Glomerular visceral epithelial cell (primary cell): ENCODE data around the gene DHODH.

Experiments
- DNase-seq: peaks from one replicate; pipeline ENCODE4 v3.0.0-alpha.2; 2016; ENCODE audit errors: extremely low spot score

Gene DHODH

DNA sequence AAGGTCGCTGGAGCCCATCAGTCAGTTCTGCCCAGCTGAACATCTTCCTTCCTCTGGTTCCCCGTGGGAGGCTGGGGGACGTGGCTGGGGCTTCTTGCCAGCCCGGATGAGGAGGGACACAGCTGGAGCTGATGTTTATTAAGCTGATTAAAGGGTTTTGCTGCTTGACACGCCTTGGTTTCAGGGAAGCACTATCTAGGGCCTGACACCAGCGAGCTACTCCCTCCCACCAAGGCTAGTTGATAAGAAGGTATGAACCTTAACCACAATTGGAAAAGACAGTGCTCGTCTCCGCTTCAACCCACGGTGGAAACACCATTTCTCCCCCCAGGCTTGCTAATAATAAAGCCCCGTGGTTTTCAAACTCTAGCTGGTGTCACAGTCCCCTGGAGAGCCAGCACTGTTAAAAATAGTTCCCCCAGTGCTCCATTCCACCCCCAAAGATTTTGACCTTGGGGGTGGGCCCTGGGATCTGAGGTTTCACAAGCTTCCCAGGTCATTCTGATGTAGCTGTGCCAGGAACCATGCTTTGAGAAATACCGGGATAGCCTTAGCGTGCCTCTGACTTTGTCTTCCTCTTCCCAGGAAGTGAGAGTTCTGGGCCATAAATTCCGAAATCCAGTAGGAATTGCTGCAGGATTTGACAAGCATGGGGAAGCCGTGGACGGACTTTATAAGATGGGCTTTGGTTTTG lies 5.5 kb downstream of the DHODH start:
- no peak for DNase-seq

DNA sequence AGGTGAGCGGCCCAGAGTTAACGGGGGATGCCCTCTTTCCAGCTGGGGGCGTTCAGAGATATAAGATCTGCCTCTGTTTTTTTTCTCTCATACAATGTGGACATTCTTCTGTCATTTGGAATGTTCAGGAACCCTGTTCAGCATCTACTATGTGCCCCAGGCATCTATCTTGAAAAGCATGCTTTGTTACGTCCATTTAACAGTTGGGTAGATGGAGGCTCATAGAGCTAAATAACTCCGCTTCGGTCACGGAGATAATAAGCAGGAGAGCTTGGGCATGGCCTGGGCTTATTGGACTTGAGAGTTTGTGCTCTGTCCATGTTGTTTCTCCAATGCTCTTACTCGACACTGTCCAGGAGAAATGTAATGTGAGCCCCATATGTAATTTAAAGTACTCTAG lies 6.1 kb downstream of the DHODH start:
- no peak for DNase-seq

DNA sequence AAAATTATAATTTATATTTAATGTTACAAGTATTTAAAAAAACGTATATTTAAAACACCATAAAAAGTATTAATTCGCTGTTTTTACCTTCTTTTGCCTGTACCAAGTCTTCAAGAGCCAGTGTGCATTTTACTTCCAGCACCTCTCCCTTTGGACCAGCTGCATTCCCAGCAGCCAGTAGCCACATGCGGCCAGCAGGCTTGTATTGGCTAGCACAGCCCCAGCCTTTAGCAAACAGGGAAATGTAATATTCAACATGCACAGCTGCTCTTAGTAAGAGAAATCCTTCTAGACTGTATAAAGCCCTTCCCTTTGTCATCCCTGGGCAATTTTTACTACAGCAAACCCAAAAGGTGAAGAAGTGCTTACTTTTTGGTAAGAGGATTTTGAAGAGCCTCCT lies 6.6 kb downstream of the DHODH start:
- no peak for DNase-seq

DNA sequence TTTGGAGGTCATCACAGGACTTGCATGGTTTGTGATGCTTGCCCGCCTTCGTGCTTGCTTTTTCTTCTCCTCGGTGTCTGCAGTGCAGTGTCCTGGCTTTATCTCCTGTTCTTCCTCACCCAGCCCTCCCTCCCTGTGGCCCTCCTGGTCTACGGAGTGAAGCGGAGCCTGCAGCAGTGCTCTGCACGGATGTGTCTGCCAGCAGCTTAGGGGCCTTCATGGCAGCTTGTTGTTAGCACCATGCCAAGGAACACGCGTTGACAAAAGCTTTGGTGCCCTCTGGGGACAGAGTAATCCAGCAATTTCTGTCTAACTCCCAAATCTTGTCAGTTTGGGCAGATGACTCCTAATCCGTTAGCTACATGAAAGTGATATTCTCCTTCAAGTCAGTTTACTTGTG lies 9.9 kb downstream of the DHODH start:
- DNase-seq, result no peak

DNA sequence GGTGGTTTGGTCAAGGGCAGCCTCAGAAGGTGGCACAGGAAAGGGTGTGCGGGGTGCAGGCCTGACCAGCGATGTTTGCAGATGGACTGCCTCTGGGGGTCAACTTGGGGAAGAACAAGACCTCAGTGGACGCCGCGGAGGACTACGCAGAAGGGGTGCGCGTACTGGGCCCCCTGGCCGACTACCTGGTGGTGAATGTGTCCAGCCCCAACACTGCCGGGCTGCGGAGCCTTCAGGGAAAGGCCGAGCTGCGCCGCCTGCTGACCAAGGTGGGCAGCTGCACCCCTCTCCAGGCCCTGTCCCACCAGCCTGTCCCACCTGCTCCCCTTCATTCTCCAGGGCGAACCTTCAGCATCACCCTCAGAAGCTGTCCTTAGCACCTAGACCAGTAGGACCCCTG lies 12.5 kb downstream of the DHODH start:
- DNase-seq, result no peak

DNA sequence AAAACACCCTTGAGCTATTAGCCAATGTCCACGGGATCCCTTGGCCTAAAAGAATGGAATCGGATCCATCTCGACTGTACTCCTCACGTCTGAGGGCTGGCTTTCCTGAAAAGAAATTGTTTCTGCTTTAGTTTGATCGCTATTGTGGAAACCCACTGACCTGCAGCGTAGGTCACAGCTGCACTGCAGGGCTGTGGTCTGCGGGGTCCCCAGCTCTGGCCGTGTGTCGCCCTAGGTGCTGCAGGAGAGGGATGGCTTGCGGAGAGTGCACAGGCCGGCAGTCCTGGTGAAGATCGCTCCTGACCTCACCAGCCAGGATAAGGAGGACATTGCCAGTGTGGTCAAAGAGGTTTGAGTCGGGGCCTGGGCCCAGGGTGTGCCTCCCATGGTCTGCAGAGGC lies 13.6 kb downstream of the DHODH start:
- no peak for DNase-seq

DNA sequence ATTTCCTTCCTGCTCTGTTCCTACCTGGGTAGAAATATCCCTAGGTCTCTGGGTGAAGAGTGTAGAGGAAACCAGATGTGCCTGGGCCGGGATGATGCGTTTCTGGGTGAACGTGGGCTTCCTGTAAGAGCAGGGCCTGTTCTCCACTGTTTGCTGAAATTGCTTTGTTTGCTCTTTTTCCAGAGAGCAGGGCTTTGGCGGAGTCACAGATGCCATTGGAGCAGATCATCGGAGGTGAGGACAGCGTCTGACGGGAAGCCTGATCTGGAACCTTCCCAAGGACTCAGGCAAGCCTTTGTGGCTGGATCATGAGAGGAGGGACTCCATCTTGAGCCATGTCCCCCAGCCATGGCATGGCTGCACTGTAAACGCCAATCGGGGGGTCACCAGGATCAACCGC lies 15.4 kb downstream of the DHODH start:
- DNase-seq, result no peak

DNA sequence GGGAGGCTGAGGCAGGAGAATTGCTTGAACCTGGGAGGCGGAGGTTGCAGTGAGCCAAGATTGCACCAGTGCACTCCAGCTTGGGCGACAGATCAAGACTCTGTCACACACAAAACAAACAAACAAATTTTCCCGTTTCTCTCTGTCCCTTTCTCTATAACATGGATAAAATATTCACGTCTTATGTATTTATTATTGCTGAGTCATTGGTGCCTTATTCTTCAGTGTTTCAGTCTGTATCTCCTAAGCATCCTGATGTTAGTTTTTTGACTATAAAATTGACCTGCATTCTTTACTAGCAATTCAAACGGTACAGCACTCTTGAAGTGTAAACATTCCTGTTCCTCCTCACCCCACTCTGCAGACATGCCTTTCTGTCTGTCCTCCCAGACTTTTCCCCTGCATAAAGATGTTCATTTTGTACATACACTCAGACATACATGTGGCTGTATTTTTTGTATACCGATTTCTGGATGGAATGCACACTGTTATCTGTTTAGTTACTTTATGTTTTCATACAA lies 16.4 kb downstream of the DHODH start:
- no peak for DNase-seq

DNA sequence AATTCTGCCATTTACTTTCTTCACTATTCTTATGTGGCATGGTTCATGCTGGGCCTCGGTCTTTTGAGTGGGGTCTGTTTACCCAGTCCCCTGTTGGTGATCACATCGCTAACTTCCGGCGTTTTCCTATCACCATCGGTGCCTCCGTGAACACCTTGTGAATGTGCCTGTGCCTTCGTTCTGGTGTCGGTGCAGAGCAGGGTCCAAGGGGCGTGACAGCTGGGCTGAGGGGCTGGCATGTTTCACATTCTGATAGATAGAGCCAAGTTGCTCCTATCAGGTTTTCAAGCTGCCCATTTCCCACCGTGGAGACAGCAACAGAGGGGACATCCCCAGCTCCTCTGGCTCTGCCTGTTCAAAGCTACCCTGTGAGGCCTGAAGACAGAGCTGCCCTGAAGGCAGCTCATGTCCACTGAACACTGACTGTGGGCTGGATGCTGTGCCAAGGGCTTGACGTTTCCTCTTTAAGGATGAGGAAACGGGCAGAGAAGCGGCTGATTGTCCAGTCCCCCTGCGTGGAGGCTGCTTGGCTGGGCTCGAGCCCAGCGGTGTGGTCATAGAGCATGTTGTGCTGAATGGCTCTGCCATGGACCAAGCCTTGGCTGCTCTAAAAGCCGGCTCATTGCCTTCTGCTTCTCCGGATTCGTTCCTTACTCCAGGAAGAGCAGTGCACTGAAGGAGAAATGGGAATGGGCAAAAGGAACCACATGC lies 17.0 kb downstream of the DHODH start:
- no peak for DNase-seq

DNA sequence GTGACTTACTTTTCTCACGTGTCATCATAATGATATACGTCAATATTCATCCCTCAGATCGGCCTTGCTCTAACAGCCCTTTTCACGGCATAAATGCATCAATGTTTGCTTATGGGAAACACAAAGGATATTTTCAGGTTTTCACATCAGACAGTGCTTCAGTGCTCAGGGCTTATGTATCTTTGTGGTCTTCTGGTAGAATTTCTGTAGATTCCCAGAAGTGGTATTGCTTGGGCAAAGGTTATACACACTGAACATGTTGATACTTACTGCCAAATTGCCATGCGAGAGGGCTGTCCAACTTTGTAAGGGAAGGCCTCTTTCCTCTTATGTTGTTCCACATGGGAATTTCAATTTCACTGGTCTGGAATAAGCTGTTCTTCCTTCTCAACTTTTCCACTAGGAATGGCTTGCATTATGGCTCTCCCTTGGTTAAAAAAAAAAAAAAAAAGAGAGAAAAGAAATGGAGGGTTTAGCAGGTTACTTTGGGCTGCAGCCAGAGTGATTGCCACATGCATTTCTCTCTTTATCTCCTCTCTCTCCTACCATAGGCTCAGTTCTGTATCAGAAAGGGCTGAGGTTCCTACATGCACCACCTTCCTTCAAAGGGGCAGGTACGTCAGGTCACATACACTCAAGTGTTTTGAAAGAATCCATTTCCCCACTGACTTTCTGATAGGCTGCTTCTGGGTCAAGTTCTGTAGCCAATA lies 19.3 kb downstream of the DHODH start:
- no peak for DNase-seq

DNA sequence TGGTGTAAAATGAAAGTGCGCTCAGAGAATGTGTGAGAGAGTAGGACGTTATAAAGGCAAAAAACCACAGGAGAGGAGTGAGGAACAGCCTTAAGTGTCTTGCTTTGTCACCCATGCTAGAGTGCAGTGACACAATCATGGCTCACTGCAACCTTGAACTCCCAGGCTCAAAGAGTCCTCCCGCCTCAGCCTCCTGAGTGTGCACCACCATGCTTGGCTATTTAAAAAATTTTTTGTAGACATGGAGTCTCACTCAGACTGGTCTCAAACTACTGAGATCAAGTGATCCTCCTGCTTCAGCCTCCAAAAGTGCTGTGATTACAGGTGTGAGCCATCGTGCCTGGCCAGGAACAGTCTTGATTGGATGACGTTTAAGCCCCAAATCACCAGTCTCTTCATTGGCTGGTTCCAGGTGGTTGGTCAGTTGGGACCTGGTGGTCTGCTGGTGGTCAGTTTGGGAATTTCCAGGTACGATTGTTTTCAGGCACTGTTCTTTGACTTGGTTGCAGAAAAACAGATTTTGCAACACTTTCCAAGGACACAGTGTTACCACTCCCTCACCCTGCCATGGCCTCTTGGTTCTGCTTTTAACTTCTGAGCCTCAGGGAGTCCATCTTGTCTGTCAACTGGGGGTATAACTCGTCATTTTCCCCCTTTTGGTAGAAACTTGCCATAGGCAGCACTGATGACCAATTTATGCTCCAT lies 21.2 kb downstream of the DHODH start:
- no peak for DNase-seq

DNA sequence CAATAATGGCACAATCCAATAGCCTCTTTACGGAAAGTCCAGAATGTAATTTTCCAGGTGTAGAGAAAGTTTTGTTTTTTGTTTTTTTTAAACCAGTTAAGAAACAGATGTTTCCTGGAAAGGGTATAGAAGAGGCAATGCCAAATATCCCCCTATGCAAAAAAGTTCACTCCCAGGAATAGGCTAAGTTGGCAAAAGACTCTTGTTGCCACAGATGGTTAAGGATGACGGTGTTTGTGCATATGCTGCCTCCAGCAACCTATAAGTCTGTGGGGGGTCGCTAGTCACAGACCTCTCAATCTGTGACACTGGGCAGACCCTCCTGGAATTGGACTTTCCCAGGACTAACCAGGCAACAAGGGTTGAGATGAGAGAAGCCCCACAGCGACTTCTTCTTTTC lies 24.9 kb downstream of the DHODH start:
- DNase-seq, result no peak

DNA sequence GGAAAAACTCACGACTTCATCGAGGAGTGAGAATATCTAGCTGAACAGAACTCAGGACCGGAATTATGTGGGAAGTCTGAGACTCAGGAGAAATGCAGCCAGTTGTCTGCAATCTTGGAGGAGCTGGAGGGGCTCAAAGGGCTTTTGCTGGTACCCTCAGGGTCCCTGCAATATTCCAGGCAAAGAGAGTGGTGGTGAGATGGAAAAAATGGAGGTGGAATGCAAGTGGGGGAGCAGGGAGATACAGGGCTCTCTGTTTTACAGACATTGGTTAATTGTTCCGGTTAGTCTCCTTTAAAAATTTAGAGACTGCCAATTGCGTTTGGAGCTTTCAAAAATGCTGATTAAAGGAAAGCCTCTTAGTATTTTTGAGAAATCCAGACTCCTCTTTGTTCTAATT lies 27.6 kb downstream of the DHODH start:
- no peak for DNase-seq

DNA sequence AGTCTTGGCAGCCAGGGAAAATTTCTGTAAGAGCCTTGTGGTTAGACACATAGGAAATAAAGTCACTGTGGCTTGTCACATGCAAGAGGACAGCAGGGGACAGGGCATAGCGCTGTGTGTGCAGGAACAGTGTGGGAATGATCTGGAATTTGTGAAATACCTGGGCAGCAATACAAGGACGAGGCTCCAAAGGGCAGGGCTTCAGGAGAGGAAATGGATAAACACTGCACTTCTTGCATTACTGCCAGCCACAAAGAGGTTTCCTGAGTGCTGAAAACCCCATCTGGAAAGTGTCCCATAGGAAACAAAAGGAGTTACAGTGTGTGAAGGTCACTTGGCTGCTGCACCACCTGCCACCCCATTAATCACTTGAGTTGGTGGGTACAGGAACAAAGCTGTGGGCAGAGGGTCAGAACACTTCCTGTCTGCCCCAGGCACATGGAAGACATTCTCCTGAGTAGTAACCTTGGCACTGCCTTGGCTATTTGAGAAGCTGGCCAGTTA lies 33.7 kb downstream of the DHODH start:
- DNase-seq, result no peak

DNA sequence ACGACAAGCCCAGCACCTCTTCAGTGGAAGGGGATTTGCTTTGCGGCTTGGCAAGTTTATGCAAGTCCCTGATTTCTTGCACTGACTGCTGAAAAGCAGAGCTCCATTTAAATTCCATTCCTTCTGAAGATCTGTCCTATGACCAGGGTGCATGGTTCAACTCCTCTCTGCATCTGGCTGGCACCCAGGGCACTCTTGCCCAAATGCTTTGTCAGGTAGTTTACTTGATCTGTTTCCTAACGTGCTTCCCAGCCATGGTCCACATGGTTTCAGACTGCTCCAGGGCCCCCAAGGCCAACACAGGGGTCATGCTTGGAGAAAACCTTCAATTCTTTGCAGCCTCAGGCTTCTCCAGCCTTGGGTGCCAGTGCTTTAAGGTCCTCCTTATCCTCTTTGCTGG lies 34.5 kb downstream of the DHODH start:
- DNase-seq, result no peak

DNA sequence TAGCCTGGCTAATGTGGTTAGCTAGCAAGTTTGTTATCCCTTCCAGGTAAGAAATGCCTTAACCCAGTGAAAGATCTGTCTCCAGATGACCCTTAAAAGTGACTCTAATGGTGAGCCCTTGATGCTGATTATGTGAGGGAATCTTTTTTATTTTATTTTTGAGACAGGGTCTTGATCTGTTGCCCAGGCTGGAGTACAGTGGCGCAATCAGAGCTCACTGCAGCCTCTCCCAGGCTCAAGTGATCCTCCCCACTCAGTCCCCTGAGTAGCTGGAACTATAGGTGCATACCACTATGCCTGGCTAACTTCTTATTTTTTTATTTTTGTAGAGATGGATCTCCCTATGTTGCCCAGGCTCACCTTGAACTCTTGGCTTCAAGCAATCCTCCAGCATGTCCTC lies 35.0 kb downstream of the DHODH start:
- DNase-seq, result no peak

DNA sequence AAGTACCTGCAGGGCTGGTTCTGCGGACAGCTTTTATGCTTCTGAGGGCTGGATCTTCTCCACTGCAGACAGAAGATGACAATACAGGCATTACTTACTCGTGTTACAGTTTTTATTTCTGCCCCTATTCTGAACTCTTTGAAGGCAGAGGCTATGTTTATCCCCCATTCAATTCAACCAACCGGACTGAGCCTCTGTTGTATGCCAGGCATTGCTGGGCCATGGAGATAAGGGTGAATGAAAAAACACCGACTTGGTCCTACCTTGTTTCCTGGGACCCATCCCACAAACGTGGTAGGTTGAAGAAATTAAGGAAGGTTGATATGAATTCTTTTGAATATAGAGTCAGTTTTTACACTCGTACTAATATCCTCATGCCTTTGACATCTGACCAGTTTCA lies 35.8 kb downstream of the DHODH start:
- DNase-seq, result no peak

DNA sequence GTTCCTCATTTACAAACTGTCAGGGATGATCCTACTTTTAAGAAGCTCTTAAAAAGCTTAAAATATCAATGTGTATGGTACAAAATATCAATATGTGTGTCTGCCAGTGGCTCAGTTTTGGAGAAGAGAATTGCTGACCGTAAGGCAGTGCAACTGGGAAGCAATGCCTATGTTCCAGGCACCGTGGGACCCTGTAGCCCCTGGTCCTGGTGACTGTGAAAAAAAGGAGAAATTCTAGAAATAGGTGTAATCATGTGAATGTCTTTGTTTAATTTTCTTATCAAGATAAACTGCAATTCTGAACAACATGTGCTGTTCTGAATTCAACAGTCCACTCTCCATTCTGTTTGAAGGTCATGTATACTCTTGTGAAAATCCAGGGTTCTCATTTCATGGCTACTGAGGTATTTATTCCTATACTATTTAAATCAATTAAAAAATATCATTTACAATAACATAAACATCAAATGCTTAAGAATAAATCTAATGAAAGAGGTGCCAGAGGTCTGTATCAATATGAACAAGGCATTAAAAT lies 36.3 kb downstream of the DHODH start:
- DNase-seq, result no peak

DNA sequence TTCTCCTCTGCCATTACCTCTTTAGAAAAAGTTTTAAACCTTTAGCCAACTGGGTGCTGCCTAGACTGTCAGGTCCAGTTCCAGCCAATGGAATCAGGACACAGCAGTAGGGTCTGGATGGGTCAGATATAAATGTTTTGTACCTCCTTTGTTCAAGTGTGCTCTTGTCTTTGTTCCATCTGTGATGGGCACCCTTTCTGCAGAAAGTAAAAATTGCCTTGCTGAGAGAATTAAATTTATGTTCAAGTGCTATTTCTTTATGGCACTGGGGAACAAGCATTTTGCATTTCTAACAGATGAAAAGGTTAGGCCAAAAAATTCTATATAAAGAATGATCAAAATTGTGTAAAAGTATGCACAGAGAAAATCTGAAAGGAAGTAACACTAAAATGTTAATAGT lies 40.6 kb downstream of the DHODH start:
- DNase-seq, result no peak

DNA sequence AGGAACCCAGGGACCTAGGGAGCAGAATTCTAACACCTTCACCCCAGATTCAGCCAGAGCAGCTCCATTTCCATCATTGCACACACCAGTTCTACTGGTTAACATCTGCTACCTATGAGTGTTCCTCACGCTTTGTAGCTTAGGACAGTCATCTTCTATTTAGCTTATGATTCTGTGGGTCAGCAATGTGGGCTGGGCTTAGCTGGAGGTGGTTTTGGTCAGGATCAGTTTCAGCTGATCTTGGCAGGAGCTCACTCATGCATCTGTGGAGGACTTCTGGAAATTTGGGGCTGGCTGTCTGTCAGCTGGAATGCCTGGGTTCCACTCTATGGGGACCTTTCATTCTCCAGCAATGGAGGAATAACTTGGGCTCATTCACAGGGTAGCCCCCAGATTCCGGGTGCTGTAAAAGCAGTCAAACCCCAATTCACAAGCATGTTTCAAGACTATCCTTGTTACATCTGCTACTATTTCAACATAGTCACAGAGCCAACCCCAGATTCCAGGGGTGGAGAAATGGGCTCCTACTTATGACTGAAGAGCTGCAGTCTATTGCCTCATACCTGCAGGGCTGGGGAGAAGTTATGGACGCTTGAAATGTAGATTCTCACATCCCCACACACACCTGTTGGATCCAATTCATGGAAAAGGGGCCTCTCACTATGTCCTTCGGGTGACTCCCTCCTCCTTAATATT lies 42.4 kb downstream of the DHODH start:
- DNase-seq, result no peak

DNA sequence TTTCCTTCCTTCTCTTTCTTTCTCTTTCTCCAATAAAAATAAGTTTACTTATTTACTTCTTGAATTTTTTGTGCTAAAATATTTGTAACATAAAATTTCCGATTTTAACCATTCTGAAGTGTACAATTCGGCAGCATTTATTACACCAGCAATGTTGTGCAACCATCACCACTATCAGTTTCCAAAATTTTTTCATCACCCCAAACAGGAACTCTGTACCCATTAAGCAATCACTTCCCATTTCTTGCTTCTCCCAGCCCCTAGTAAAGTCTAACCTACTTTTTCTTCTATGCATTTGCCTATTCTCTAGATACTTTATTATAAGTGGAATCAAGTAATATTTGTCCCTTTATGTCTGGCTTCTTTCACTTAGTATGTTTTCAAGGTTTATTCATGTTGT lies 43.3 kb downstream of the DHODH start:
- DNase-seq, result no peak
